Stimulated activated CD4-positive, alpha-beta T cell treated with anti-CD3 and anti-CD28 coated beads, Interleukin-4, amount 100 ng/mL, for 24 hours (primary cell): ENCODE data around the gene VKORC1L1.
A peak's percentile ranks its signal among the peaks of the same experiment; 100 is the strongest.
"Not testable (repeated sequence)": the region's sequence is repeated elsewhere in the genome, so short reads cannot be mapped to it uniquely, and the experiment has no call there.

Experiments used
- DNase-seq: peaks from one replicate; pipeline ENCODE4 v3.0.0-alpha.2; 2020

The VKORC1L1 gene

DNA sequence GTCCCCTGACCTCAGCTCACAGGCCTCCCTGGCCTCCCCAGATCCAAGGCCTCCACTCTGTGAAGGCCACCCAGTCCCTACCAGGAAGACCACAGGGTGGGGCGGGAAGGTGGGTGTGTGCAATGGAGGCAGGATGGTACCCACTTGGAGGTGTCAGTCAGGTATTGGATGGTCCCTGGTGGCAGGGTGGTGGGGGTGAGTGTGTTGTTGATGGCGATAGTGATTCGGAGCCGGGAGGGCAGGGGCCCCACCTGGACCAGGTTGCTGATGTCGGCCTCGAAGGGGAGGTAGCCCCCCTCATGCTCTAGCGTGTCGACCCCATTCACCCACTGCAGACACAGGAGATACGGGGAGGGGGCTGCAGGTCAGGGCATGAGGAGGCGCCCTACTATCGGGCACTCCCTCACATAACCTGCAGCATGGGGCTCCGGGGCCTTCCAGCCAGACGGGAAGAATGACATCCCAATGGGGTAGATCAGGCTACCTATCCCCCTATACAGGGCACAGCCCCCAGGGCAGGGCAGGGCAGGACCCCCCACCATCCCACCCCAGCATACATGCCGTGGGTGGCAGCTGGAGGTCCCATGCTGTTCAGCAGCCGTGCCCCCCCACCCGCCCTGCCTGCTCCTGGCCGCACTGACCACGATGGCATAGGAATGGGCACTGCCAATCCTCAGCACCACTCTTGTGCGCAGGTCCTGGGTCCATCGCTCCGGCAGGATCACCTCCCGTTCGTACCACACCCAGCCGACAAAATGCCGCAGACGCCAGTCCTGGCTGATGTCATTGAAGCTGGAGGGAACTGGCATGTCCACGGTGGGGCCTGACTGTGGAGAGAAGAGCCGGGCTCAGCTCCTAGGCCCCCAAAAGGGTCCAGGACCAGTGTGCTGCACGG is 107.0 kb downstream of the VKORC1L1 start:
- DNase-seq = no peak

DNA sequence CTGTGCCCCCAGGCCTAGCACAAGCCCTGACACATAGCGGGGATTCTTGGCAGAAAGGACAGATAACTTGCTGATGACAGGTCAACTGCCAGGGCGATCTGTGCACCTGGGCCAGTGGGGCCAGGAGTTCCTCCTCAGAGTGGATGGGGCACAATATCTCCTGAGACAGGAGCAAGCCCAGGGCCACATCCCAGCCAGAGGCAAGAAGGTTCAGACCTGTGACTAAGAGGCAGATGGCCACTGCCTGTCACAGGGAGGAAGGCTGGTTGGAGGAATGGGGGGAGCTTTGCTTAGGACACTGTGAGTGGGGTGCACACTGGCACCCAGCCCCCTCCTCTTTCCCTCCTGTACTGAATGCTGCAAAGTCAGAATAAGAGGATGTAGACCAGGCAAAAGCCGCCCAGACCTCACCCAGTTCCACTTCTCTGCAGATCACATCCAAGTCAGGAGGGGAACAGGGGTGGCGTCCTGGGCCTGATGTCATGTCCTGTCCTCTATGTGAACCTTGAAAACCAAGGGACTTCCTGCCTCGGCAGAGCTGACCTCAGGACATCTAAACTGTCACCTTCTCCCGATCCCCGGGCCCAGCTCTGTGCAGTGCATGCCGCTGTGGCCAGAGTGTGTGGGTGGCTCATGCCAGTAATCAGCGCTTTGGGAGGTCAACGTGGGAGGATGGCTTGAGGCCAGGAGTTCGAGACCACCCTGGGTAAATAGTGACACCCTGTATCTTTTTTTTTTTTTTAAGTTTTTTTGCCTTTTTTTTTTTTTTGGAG is 107.8 kb downstream of the VKORC1L1 start:
- peak; percentile 43 for DNase-seq

DNA sequence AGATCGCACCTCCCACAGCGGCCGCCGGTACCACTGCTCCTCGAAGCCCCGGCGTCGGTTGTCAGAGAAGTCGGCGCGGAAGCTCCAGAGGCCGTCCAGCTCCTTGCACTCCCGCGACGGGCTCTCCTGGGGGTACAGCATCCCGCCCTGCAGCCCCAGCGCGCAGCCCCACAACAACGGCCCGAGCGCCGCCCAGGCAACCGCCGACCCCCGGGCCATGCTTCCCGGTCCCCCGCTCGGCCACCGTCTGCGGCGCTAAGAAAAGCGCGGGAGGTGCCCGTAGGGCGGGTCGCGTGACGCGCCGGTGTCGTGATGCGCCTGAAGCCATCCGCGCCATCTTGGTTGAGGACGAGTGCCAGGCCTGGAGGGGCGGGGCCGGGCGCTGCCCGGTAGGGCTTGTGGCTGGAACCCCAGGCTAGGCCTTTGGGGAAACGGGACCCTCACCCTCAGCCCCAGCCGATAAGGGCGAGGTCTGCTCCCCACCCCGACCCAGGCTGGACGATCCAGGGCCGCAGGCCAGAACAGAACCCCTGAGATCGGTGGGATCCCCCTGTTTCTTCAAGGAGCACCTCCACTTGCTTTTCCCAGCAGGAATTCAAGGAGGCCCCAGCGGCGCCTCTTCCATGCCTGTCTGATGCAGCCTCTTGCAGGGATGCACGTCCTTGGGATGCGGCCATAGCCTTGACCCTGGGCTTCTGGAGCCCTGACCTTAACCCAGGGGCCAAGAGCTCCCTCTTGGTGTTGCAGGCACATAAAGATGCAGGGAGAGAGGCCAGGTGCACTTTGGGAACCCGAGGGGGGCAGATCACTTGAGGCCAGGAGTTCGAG is 109.3 kb downstream of the VKORC1L1 start, which contains the start of gene GUSB:
Gene GUSB (minus strand): TSS at position 249 of the 828 bp plus-strand sequence. CDS start 30 bp downstream, at position 219.
- DNase-seq = peak; percentile 91

DNA sequence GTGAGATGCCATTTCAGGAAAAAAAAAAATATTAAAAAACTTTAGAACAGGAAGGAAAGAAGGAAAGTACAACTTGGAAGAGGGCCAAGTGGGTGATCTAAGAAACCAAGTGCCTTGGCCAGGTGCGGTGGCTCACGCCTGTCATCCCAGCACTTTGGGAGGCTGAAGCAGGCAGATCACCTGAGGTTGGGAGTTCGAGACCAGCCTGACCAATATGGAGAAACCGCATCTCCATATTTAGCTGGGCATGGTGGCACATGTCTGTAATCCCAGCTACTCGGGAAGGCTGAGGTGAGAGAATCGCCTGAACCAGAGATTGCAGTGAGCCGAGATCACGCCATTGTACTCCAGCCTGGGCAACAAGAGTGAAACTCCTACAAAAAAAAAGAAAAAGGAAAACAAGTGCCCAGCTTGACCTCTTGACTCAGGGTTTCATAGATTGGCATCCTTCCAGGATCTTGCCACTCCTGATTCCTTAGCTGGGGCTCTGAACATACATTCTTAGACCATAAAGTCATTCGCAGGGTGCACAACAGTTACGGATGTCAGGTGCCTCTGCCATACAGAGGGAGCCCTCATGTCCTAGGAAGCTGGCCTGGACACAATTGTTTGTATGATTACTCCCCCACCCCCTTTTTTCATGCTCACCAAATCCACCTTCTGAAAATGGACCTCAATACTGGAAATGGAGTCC is 111.2 kb downstream of the VKORC1L1 start:
- DNase-seq = no peak

DNA sequence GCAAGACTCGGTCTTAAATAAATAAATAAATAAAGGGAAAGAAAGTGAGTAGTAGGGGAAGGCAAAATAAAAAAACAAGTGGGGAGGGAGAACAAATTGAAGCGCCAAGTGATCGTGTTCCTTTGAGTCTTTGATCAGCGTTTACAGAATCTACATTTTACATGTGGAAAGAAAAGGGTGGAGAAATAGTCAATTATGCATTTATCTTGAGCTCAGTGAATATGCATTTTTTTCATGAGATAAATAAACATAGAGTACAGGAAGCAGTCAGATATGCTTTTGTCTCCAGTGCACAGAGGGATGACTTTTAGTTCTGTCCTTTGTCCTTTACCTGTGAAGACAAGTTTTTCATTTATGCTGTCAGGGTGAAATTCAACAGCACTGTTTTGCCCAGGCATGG is 115.2 kb downstream of the VKORC1L1 start:
- no peak for DNase-seq

DNA sequence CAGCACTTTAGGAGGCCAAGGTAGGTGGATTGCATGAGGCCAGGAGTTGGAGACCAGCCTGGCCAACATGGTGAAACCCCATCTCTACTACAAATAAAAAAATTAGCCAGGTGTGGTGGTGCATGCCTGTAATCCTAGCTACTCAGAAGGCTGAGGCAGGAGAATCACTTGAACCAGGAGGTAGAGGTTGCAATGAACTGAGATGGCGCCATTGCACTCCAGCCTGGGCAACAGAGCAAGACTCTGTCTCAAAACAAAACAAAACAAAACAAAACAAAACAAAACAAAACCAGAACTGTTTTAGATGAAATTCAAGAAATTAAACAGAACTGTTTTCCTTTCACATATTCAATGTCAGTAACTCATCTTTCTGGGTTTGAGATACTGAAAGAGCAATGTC is 115.6 kb downstream of the VKORC1L1 start:
- DNase-seq = not testable (repeated sequence)

DNA sequence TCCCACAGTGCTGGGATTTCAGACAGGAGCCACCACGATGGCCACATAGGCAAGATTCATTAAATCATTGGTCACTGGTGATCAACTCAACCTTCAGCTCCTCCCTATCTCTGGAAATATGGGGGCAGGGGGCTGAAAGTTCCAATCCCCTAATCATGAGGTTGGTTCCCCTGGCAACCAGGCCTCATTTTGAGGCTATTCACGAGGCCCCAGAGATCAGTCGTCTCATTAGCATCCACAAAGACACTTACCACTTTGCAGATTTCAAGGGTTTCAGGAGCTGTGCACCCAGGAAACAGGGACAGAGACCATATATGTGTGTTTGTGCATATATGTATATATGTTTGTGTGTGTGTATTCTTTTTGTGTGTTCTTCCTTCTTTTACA is 116.8 kb downstream of the VKORC1L1 start:
- DNase-seq = no peak

DNA sequence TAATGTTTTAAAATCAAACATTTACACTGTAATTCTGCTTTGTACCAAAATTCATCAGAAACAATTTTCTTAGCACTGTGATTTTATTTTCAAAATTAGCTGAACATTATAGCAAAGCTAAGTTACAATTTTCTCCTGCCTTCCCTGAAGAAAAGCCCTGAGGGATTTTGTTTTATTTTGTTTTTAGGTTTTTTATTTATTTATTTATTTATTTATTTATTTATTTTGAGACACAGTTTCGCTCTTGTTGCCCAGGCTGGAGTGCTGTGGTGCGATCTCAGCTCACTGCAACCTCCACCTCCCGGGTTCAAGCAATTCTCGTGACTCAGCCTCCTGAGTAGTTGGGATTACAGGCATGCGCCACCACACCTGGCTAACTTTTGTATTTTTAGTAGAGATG is 119.0 kb downstream of the VKORC1L1 start:
- not testable (repeated sequence) for DNase-seq

DNA sequence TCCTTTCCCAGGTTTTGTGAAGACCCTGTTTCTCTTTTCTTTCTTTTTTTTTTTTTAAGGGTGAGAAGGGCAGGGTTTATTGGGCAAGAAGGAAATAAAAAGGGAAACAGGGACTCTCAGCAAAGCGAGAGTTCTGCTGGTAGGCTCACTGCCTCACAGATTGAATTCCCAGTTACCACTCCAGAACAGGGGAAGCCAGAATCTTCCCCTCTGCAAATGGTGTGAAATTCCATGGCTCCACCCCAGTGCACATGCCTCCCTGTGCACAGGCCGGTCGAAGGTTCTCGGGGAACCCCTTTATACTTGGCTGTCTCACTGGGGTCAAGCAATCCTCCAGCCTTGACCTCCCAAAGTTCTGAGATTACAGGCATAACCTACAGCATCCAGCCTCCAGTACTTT is 119.7 kb downstream of the VKORC1L1 start:
- no peak for DNase-seq

DNA sequence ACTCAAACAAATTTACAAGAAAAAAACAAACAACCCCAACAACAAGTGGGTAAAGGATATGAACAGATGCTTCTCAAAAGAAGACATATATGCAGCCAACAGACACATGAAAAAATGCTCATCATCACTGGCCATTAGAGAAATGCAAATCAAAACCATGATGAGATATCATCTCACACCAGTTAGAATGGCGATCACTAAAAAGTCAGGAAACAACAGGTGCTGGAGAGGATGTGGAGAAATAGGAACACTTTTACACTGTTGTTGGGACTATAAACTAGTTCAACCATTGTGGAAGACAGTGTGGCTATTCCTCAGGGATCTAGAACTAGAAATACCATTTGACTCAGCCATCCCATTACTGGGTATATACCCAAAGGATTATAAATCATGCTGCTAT is 122.1 kb downstream of the VKORC1L1 start:
- not testable (repeated sequence) for DNase-seq

DNA sequence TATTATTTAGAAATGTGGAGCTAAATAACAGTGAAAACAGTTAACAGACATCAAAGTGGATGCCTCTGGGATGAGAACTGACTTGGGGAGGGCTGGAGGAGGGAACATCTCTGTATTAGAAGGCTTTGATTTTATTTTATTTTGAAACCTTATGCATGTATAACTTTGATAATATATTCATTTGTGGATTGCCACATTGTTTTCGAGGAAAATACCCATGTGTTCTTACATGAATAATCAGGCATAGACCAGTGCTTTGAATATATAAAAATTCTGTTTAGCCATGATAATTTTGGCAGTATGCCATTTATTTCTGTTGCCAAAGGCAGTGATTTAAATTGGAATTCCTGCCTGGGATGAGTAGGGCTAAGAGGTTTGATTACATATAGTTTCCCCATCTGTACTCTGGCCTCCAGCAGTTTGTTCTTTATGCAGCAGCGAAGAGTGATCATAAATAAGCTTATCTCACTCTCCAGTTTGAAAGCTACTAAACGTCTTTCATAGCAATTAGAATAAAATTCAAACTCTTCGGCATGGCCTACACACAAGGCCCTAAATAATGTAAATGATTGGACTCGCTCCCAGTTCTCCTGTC is 128.0 kb downstream of the VKORC1L1 start:
- not testable (repeated sequence) for DNase-seq

DNA sequence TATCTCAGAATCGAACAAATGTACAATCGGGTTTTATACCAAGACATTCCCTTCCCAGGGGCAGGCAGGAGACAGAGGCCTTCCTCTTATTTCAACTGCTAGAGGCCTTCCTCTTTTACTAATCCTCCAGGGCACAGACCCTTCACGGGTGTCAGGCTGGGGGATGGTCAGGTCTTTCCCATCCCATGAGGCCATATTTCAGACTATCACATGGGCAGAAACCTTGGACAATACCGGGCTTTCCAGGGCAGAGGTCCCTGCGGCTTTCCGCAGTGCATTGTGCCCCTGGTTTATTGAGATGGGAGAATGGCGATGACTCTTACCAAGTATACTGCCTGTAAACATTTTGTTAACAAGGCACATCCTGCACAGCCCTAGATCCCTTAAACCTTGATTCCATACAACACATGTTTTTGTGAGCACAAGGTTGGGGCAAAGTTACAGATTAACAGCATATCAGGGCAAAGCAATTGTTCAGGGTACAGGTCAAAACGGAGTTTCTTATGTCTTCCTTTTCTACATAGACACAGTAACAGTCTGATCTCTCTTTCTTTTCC is 132.3 kb downstream of the VKORC1L1 start:
- not testable (repeated sequence) for DNase-seq

DNA sequence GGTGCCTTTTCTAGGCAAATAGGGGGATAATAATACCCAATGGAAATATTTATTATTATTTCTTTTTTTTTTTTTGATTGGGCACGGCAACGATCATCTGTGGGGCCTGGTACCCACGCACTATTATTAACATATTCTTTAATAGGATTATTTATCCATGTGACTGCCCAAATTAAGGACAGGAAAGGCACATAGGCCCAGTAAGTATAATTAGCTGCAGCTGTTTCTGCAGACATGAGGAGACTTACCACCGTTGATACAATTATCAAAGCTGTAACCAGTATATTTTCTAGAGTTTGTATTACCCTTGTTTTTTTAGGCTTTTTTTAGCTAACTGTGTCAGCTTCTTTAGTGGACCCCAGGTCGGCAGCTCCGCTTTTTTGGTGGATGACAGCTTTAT is 134.4 kb downstream of the VKORC1L1 start:
- DNase-seq = no peak
